Hippocampal formation (tissue), 2 donors: ENCODE results near the gene CSNK2A2.

Experiments used
- DNase-seq, 2 donors: peaks; one replicate each; lab custom pipeline; 2025; lab: John Stamatoyannopoulos, UW

CSNK2A2 gene

DNA sequence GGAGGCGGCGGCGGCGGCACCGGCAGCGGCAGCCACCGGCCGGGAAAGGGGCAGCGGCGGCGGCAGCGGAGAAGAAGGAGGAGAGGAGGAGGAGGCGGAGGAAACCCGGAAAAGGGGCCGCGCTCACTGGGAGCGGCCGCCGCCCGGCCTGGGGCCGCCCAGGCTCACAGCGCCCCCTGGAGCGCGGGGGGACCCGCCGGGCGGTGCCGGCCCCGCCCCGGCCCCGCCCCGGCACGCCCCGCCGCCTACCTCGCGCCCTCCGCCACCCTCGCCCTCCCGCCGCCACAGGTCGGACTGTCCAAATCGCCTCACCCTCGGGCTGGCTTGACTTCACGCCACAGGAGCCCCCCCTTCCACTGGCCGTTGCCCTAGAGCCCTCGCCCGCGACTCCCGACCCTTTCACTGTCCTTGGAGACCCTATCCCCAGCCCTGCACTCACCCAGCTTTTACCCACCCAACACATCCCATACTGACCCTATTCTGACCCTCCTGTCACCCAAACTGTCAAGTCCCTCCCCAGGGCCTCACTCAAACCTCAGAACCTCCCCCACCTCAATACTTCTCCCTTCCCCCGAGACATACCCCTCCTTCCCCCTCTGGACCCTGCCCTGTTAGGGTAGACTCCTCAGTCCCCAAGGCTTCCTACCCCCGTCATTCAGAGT lies at the start of gene CSNK2A2:
CSNK2A2 (minus strand) TSS at position 85 of the 662 bp plus-strand sequence. CDS start 370 bp downstream, outside the sequence.
- peak; percentile 37 to 49 for DNase-seq

DNA sequence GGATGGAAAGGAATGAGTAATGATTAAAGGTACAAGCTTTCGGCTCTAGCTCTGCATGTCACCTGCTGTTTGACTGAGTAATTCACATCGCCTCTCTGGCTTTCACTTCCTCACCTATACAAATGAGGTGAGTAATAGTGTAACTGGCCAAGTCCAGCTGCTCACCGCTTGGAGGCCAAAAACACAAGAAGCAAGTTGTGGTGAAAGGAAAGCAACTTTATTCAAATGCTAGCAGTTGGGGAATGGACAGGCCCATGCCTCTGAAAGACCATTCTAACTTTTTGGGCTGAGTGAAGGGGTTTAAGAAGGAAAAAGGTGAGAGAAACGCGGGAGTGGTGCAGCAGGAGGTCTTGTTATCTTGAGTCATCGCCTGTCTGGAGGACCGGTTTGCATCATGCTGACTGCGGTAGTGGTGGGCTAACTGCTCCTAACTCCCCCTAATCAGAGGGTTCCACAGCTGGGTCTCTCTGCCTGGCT lies 45.7 kb upstream of the CSNK2A2 start:
- DNase-seq: no peak

DNA sequence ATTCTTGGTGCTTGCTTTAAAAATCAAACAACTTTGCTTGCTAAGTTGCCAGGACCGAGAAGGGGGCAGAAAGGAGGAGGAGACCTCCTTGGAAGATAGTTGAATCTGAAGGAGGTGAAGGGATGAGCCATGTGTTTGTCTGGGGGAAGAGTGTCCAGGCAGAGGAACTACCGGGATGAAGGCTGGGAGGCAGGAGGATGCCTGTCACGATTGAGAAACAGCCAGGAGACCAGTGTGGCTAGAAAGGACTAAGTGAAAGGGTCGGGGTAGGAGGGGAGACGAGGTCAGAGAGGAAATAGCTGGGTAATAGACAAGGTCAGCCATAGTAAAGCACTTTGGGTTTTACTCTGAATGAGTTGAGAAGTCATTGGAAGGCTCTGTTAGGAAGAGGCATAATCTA lies 38.9 kb upstream of the CSNK2A2 start:
- no peak for DNase-seq

- DNase-seq: peak; percentile 45 to 59
Observed at GRCh38 chr16:58236231-58236690, 38.4 kb upstream of the CSNK2A2 start.

GRCh38 chr16:58235663-58236062 lies 37.8 kb upstream of the CSNK2A2 start:
- DNase-seq: no peak

DNA sequence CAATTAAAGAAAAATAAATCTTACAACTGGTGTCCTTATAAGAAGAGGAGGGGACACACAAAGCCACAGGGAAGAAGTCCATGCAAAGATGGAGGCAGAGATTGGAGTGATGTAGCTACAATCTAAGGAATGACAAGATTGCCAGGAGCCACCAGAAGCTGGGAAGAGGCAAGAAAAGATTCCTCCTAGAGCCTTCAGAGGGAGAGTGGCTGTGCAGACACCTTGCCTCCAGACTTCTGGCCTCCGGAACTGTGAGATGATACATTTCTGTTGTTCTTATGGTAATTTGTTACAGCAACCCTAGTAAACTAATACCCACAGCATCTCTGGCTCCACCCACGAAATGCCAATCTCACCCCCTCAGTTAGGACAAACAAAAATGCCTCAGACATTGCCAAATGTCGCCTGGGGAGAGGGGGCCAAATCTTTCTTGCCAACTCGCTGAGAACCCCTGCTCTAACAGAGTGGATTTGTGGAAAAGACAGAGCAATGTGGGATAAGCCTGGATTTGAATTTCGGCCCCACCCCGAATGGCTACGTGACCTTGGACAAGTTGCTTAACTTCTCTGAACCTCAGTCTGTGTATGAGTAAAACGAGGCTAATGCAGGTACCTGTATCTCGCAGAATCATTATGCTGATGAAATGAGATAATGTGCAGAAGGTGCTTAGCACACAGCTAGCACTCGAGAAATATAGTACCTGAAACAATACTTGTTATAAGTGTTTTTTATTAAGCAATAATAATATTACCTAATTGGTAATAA lies 37.1 kb upstream of the CSNK2A2 start:
- no peak for DNase-seq

GRCh38 chr16:58230259-58230658 lies 32.4 kb upstream of the CSNK2A2 start:
- no peak for DNase-seq

DNA sequence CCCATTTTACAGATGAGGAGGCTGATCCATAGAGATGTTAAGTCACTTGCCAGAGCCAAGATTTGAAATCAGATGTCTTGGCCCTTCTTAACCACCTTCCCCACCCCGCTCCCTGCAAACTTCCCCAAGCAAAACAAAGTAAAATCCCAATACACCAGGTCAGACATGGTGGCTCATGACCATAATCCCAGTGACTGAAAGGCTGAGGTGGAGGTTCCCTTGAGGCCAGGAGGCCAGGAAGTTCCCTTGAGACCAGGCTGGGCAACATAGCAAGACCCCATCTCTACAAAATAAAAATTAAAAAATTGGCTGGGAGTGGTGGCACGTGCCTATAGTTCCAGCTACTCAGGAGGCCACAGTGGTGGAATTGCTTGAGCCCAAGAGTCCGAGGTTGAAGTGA lies 28.9 kb upstream of the CSNK2A2 start:
- no peak for DNase-seq

DNA sequence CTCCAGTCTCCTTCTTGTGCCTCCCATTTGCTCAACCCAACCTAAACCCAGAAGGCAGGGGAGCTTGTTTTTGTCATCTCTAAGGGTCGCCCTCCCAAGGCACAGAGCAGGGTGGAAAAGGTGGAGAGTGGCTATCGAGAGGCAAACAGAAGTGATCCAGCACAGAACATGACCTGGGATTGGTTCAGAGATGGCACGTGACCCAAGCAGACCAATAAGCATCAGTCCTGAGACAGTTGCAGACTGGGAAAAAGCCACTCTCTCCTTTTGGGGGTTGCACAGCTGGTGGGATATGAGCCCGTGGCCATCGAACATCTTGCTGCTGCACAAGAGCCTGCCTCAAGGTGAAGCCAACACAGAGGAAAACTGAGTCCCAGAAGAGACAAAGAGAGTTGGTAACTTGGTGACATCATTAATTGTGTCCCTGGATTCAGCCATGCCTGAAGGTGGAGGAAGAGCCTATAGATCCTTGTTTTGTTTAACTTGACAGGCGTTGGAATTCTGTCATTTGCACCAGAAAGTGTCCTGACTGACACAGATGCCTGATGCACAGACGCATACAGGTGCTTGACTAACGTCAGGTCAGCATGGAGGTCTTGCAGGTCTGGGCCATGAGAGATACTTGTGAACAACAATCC lies 28.2 kb upstream of the CSNK2A2 start:
- DNase-seq: no peak

- DNase-seq: no peak
Observed at GRCh38 chr16:58222532-58223316, 24.8 kb upstream of the CSNK2A2 start.

DNA sequence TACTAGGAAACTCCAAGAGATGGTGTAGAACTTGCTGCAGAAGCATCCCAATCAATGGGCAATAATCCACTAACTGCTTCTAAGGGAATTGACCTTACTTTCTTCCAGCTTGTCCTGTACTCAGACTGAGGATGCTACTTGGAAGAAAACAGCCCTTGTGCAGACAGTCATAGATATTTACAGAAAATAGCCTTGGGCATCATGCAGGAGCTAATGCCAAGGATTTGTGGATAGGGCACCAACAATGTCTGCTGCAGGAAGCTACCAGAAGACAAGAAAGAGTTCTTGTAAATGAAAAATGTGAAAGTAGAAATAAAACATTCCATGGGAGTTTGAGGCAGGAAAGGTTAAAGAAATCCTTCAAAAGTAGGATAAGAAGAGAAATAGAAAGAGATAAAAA lies 21.5 kb upstream of the CSNK2A2 start:
- no peak for DNase-seq

DNA sequence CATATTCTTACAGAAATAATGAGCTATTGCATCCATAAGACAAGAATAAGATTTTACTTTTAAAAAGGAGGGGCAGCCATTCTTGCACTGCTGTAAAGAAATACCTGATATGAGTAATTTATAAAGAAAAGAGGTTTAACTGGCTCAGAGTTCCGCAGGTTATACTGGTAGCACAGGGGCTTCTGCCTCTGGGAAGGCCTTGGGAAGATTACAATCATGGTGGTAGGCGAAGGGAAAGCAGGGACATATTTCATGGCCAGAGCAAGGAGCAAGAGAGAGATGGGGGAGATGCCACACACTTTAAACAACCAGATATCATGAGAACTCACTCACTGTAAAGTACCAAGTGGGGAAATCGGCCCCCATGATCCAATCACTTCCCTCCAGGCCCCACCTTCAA lies 20.9 kb upstream of the CSNK2A2 start:
- no peak for DNase-seq

DNA sequence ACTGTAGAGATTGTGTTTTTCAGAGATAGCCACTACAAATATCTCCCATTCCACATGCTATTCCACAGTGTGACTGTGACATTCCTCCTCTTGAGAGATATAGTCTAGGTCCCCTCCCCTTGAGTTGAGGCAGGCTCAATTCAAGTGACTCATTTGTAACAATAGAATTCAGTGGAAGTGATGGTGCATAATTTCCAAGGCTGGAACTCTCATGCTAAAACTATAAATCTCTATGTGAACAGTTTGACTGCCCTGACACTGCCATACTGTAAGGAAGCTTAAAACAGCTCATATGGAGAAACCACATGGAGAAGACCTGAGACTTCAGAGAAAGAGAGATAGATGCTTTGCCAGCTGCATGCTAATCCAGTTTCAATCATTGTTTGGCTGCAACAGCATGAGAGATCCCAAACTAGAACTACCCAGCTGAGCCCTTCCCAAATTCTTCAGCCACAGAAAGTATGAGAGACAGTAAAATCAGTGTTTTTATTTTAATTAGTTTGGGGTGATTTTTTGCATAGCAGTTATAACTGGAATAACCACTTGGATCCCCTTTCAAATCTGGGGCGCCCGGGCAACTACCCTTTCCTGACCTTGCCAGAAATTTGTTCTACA lies 19.5 kb upstream of the CSNK2A2 start:
- no peak for DNase-seq

- no peak for DNase-seq
Observed at GRCh38 chr16:58212824-58213655, 15.1 kb upstream of the CSNK2A2 start.

DNA sequence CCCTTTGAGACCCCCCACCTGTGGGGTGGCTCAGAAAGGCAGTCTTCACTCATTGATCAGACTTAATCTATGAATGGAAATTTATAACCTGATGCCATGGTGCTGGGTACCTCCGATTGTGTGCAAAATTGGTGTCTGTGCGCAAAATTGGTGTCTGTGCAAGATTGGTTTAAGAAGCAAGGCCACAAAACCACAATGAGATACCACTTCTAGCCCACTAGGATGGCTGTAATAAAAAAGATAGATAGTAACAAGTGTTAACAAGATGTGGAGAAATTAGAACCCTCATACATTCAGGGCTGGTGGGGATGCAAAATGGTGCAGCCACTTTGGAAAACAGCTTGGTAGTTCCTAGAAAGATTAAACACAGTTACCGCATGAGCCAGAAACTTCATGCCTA lies 13.9 kb upstream of the CSNK2A2 start:
- no peak for DNase-seq

GRCh38 chr16:58211245-58211644 lies 13.3 kb upstream of the CSNK2A2 start:
- no peak for DNase-seq

- no peak for DNase-seq
Observed at GRCh38 chr16:58205276-58206036, 7.5 kb upstream of the CSNK2A2 start.

GRCh38 chr16:58201163-58201562 lies 3.3 kb upstream of the CSNK2A2 start:
- no peak for DNase-seq

GRCh38 chr16:58200004-58200797 lies 2.3 kb upstream of the CSNK2A2 start:
- DNase-seq: no peak
